K562 (cell line): Measurements from ENCODE around the gene CD151. TPM values are rescaled to one million over a fixed set of nuclear protein-coding genes. Genes with fewer than 3 reads are reported as not detected.

ENCODE experiments used
- CBFB ChIP-seq: sonication (generic); formaldehyde crosslinking; IDR thresholded peaks from 2 replicates; pipeline ENCODE4 v1.4.0; 2020; ENCODE audit warnings: mild to moderate bottlenecking, missing genetic modification reagents
- SUPT5H ChIP-seq: fragments of 450-650 bp; IDR thresholded peaks from 2 replicates; pipeline ENCODE4 v1.6.1; 2016
- YY1 ChIP-seq, 3 experiments: IDR thresholded peaks; 2 replicates each; pipeline ENCODE4 v1.6.1; 2011; ENCODE audit warnings: low read length in 2 of 3, mild to moderate bottlenecking in 2 of 3, moderate library complexity in 2 of 3, borderline replicate concordance in 1 of 3, control low read depth in 1 of 3, low read depth in 1 of 3; ENCODE audit not compliant: insufficient read depth in 3 of 3, insufficient replicate concordance in 2 of 3, control insufficient read depth in 1 of 3, insufficient read length in 1 of 3; ENCODE audit errors: extremely low read depth in 1 of 3
- polyA plus RNA-seq, 8 experiments: library from polyadenylated mRNA; depleted of rRNA in 4 of 8; stranded (reverse) in 5 of 8; unstranded in 3 of 8; fragments of >200 nt; fragmentation: Nextera tagmentation in 2 of 8; fragmentation: Illumina TruSeq in 1 of 8; extraction: Ambion mirVana in 2 of 8; extraction: Trizol in 1 of 8; gene quantifications; 2 replicates each; pipeline versions ENCODE4 v1.2.1 to v1.2.3, GENCODE V29; 2011 to 2014; ENCODE audit warnings: inconsistent platforms in 1 of 8, missing spikeins in 1 of 8
- total RNA-seq, 7 experiments: library from RNA; depleted of rRNA in 6 of 7; stranded (reverse); fragments of >200 nt in 6 of 7; fragmentation: Illumina TruSeq in 2 of 7; extraction: Trizol in 2 of 7; gene quantifications; 2 replicates each; pipeline versions ENCODE4 v1.2.1 to v1.2.3, GENCODE V29; 2011 to 2021; ENCODE audit warnings: low replicate concordance in 1 of 7
- TF ChIP-seq, protein P1 (sequence below): sonication (generic); formaldehyde crosslinking; IDR thresholded peaks from 2 replicates; pipeline ENCODE4 v1.9.0; 2022; ENCODE audit warnings: mild to moderate bottlenecking, missing genetic modification reagents
- TF ChIP-seq, protein P2 (sequence below), 3 experiments: fragments of 200-800 bp in 1 of 3; sonication (Bioruptor generic) in 1 of 3; sonication (generic) in 1 of 3; formaldehyde crosslinking in 1 of 3; IDR thresholded peaks; 2 replicates each; pipeline versions ENCODE4 v1.6.1 to v1.8.0; 2016 to 2022; ENCODE audit warnings: mild to moderate bottlenecking in 2 of 3, missing compliant biosample characterization in 2 of 3, missing genetic modification characterization in 2 of 3, missing genetic modification reagents in 1 of 3
- TF ChIP-seq, protein P3 (sequence below): fragments of 450-650 bp; IDR thresholded peaks from 2 replicates; pipeline ENCODE4 v1.6.1; 2018; ENCODE audit not compliant: partially characterized antibody

Gene CD151
- total and polyA plus RNA-seq, 9 of the 15 experiments (the other 6 are each of a cell fraction or from before 2014, with no cell fraction given), result 2.3 to 187 (median 140) TPM

DNA sequence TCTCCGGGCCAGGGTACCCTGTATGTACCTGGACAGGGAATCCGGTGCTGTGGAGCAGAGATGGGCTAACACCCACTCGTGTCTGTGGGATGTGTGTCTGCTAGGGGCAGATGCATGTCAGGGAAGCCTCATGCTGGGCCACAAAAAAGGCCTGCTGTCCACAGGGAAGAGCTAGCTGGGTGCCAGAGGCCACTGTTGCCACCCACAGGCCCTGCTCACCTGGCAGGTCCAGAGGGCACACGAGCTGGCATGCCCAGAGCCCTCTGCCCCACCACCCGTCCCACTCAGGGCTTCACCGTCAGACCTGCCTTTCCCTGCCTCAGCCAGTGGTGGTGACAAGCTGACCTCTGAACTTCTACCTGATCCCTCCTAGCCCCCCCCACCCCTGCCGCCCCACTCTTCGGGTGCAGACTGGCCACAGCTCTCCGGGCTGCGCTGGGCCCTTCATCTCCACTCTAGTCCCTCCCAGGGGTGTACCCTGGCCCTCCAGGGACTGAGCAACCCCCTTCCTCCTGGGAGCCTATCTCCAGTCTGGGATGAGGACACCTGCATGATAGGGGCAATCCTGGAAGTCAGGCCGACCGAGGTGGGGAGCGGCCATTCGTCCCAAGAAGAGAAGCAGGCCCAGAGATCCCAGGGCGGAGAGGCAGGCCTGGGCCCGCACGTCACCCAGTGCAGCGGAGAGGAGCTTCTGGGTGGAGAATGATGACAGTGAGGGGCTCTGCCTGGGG, 36.0 kb upstream of the CD151 start (continued):
- TF ChIP-seq, protein P1, sequence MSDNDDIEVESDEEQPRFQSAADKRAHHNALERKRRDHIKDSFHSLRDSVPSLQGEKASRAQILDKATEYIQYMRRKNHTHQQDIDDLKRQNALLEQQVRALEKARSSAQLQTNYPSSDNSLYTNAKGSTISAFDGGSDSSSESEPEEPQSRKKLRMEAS (CRISPR knock-in tag), result peak; percentile 1; the same call in 1 of the 2 replicates
- TF ChIP-seq, protein P2, sequence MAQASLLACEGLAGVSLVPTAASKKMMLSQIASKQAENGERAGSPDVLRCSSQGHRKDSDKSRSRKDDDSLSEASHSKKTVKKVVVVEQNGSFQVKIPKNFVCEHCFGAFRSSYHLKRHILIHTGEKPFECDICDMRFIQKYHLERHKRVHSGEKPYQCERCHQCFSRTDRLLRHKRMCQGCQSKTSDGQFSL (CRISPR knock-in tag; IDR thresholded peaks at IDR 0.05), result peak; percentile 69; the same call in 1 of the 2 replicates
- TF ChIP-seq, protein P2 (tag; IDR thresholded peaks at IDR 0.05), result no peak
- peak in 1 of 3 experiments; percentile 7 for TF ChIP-seq YY1 (IDR thresholded peaks at IDR 0.05; ENCODE audit: borderline replicate concordance in 1 of 3, control insufficient read depth in 1 of 3, extremely low read depth in 1 of 3, insufficient read depth in 3 of 3, insufficient read length in 1 of 3, insufficient replicate concordance in 2 of 3, low read depth in 1 of 3, low read length in 2 of 3)
- TF ChIP-seq CBFB (CRISPR knock-in tag), result 0 out of 2 replicates have a peak, but pooled peaks have one; percentile 25
- TF ChIP-seq SUPT5H, result 0 out of 2 replicates have a peak, but pooled peaks have one; percentile 4
- TF ChIP-seq, protein P3, sequence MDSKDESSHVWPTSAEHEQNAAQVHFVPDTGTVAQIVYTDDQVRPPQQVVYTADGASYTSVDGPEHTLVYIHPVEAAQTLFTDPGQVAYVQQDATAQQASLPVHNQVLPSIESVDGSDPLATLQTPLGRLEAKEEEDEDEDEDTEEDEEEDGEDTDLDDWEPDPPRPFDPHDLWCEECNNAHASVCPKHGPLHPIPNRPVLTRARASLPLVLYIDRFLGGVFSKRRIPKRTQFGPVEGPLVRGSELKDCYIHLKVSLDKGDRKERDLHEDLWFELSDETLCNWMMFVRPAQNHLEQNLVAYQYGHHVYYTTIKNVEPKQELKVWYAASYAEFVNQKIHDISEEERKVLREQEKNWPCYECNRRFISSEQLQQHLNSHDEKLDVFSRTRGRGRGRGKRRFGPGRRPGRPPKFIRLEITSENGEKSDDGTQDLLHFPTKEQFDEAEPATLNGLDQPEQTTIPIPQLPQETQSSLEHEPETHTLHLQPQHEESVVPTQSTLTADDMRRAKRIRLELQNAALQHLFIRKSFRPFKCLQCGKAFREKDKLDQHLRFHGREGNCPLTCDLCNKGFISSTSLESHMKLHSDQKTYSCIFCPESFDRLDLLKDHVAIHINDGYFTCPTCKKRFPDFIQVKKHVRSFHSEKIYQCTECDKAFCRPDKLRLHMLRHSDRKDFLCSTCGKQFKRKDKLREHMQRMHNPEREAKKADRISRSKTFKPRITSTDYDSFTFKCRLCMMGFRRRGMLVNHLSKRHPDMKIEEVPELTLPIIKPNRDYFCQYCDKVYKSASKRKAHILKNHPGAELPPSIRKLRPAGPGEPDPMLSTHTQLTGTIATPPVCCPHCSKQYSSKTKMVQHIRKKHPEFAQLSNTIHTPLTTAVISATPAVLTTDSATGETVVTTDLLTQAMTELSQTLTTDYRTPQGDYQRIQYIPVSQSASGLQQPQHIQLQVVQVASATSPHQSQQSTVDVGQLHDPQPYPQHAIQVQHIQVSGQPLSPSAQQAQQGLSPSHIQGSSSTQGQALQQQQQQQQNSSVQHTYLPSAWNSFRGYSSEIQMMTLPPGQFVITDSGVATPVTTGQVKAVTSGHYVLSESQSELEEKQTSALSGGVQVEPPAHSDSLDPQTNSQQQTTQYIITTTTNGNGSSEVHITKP, result peak; percentile 3
